Upper lobe of left lung (tissue), 4 donors: ENCODE measurements around the gene HMMR.
"Not testable (repeated sequence)": the region's sequence is repeated elsewhere in the genome, so short reads cannot be mapped to it uniquely, and the experiment has no call there.

Experiments used
- POLR2A ChIP-seq, 4 donors: fragments of 450-650 bp; IDR thresholded peaks; one replicate each; pipeline ENCODE4 v1.5.1; 2016 to 2017; ENCODE audit warnings: antibody characterized with exemption in 4 of 4, mild to moderate bottlenecking in 2 of 4
- TF ChIP-seq, protein P1 (sequence below), 6 experiments: fragments of 450-650 bp in 4 of 6; fragments of 200-600 bp in 2 of 6; sonication (generic) in 2 of 6; IDR thresholded peaks; one replicate each; pipeline ENCODE4 v1.5.1; 2016 to 2019; ENCODE audit warnings: antibody characterized with exemption in 6 of 6

DNA sequence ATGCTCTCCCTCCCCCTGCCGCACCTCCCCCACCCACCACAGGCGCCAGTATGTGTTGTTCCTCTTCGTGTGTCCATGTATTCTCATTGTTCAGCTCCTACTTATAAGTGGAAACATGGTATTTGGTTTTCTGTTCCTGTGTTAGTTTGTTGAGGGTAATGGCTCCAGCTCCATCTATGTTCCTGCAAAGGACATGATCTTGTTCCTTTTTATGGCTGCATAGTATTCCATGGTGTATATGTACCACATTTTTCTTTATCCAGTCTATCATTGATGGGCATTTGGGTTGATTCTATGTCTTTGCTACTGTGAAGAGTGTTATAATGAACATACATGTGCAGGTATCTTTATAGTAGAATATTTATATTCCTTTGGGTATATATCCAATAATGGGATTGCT is 76.0 kb downstream of the HMMR start:
- not testable (repeated sequence) for TF ChIP-seq POLR2A (IDR thresholded peaks at IDR 0.05)
- TF ChIP-seq, protein P1, sequence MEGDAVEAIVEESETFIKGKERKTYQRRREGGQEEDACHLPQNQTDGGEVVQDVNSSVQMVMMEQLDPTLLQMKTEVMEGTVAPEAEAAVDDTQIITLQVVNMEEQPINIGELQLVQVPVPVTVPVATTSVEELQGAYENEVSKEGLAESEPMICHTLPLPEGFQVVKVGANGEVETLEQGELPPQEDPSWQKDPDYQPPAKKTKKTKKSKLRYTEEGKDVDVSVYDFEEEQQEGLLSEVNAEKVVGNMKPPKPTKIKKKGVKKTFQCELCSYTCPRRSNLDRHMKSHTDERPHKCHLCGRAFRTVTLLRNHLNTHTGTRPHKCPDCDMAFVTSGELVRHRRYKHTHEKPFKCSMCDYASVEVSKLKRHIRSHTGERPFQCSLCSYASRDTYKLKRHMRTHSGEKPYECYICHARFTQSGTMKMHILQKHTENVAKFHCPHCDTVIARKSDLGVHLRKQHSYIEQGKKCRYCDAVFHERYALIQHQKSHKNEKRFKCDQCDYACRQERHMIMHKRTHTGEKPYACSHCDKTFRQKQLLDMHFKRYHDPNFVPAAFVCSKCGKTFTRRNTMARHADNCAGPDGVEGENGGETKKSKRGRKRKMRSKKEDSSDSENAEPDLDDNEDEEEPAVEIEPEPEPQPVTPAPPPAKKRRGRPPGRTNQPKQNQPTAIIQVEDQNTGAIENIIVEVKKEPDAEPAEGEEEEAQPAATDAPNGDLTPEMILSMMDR (IDR thresholded peaks at IDR 0.05) = not testable (repeated sequence)
